Measurements from ENCODE around the gene CSMD2.
"Not testable (repeated sequence)": the region's sequence is repeated elsewhere in the genome, so short reads cannot be mapped to it uniquely, and the experiment has no call there.

The CSMD2 gene

GRCh38 chr1:34164771-34165391 lies at the start of gene CSMD2:
TSS of gene CSMD2 (minus strand) at chr1:34165230. CDS start at chr1:34165097, 133 bp downstream.
- no peak for DNase-seq (ENCODE audit: low read depth in 2 of 2, low spot score in 1 of 2)

DNA sequence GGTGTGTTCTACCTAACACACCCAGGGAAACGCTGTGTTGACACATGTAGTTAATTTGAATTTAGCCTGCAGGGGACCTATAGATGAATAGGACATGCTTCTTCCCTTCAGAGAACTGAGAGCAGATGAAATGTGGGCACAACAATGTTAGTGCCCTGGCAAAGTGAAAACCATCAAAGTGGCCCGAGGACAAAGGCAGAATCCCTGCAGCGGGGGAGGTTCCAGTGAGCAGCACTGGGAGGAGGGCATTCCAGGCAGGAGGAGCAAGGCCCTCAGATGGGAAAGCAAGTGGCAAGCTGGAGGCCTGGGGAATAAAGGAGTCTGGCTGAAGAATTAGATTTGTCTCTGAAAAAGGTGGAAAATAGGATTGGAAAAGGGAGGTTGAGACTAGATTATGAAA lies 48.9 kb upstream of the CSMD2 start:
- no peak for DNase-seq (ENCODE audit: low read depth in 2 of 2, low spot score in 1 of 2)

DNA sequence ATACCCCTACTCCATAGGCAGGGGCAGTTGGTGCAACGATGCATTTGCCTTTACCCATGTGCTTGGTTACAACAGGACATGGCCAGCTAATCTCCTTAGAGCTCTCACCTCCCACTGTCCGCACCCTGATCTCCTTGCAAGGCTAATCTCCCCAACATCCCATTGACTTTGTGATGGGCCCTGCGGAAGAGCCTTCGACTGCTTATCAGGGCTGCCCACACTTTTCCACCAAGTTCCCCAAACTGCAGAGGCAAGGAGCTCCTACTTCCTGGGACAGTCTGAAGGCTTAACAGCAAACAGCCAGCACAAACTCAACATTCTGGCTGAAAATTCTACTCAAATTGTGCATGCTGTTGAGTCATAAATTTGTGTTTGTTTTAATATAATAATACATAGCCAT lies 47.6 kb upstream of the CSMD2 start:
- no peak for DNase-seq (ENCODE audit: low read depth in 2 of 2, low spot score in 1 of 2)

DNA sequence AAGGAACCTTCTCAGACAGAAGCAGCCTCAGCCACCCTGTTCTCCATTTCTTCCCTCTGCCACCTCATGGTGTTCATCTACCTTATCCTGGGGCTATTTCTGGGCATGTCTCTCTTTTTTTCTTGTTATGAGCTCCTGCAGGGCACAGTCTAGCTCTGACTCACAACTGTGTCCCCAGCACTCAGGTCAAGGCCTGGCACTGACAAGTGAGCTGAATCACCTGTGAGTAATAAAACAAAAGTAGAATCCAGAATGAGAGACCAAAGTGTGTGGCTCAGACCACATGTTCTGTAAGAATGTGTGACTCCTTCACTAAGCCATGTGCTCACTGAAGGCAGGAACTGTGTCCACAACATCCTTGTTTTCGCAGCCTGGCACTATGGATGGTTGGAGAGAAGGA lies 34.9 kb upstream of the CSMD2 start:
- no peak for DNase-seq (ENCODE audit: low read depth in 2 of 2, low spot score in 1 of 2)

DNA sequence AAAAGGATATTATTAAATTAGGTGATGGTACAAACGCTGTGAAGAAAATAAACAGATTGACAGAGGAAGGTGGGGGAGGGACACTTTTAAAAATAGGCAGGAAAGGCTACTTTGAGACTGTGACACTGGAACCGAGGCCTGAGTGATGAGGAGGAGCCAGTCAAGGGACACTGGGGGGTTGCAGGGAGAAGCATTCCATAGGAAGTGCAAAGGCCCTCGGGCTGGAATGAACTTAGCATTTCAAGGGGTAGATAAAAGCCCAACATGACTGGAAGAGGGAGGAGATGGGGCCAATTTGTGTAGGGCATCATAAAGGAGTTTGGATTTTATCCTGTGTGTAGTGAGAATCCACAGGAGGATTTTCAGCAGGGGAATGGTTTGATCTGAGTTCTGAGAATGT lies 27.6 kb upstream of the CSMD2 start:
- DNase-seq (ENCODE audit: low read depth in 2 of 2, low spot score in 1 of 2), result no peak

DNA sequence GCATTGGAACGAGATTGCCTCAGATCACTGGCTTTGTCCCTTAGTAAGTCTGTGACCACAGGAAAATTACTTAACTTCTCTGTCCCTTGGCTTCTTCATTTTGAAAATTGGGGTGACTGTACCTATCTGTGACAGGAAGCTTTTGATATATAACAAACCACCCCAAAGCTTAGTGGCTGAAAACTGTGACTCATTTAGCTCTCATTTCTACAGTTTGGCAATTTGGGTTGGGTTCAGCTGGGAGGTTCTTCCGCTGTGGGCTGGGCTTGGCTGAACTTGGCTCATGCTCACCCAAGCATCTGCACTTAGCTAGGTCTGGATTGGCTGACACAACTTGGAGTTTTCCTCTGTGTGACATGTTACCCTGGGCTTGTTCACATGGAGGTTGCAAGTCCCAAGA lies 25.7 kb upstream of the CSMD2 start:
- DNase-seq (ENCODE audit: low read depth in 2 of 2, low spot score in 1 of 2), result no peak

DNA sequence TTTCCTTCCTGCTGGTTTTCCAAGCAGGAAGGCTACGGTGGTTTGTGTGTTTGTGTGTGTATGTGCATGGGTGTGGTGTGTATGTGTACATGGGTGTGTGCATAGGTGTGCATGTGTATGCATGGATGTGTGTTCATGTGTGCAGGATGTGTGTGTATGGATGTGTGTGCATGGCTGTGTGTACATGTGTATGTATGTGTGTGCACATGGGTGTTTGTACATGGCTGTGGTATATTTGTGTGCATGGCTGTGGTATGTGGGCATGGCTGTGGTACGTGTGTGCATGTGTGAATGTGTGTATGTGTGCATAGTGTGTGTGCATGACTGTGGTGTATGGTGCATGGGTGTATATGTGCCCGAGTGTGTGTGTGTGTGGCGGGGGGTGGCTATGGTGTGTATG lies 24.0 kb upstream of the CSMD2 start:
- no peak for DNase-seq (ENCODE audit: low read depth in 2 of 2, low spot score in 1 of 2)

DNA sequence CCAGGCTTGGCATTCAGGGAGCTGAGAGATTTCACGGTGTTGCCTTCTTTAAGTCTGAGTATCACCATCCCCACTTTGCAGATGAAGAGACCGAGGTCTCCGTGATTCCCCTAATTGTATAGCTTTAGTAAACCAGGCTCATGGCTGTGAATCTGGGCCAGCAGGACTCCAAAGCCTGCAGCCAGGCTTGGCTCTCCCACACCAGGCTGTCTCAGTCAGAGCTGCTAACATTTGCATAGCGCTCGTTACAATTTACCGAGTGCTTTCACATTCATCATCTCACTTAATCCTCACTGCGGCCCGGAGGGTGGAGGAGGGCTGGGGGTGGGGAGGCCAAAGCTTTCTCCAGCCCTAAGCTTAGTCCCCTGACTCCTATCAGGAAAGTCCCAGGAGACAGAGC lies 23.4 kb upstream of the CSMD2 start:
- DNase-seq (ENCODE audit: low read depth in 2 of 2, low spot score in 1 of 2), result no peak

GRCh38 chr1:34186741-34187494 lies 21.9 kb upstream of the CSMD2 start:
- DNase-seq (ENCODE audit: low read depth in 2 of 2, low spot score in 1 of 2), result no peak

DNA sequence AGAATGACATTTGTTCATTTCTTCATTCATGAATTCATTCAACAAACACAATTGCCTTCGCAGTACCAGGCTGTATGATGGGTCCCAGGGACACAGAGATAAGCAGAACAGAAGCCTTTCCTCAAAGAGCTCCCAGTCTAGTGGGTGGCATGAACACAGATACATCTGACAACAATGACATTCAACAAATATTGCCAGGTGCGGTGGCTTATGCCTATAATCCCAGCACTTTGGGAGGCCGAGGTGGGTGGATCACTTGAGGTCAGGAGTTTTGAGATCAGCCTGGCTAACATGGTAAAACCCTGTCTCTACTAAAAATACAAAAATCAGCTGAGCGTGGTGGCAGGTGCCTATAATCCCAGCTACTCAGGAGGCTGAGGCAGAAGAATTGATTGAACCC lies 18.4 kb upstream of the CSMD2 start:
- not testable (repeated sequence) for DNase-seq (ENCODE audit: low read depth in 2 of 2, low spot score in 1 of 2)

GRCh38 chr1:34178072-34178471 lies 13.0 kb upstream of the CSMD2 start:
- DNase-seq (ENCODE audit: low read depth in 2 of 2, low spot score in 1 of 2), result no peak

DNA sequence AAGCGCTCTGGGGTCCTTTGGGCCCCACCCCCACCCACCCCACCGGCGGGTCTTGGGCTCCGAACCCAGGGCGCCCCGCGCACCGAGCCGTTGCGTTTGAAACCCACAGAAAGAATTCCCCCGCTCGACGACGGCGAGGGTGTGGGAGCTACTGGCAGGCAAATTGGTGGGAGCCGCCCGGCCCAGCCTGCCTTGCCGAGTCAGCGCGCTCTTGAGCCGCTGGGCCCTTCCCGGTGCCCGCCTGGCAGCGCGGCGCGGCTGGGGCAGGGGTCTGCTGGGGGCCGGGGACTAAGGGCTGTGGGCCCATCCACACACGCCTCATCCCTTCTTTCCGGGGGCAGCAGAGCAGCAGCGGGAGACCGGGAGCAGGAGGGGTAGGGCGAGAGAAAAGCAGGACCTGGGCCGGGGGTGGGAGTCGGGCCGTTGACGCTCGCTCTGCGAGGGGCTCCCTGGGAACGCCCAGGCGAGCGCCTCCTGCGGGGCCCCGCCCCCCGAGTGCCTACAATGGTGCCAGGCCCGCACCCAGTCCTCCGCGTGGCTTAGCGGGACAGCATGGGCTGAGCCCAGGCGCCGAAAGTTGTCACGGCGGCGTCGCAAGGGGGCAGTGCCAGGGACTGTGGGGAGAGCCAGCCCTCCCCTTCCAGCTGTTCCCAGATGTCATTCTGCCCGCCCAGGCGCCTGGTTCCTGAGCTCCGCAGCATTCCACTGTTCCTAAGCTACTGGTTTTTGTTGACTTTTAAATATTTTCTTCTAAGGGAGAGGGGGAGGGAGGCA lies 12.0 kb upstream of the CSMD2 start, which contains the start of gene C1orf94:
Gene C1orf94, plus strand, starts transcription at position 78 of the 774 bp plus-strand sequence. CDS start 883 bp downstream, outside the sequence.
- DNase-seq (ENCODE audit: low read depth in 2 of 2, low spot score in 1 of 2), result no peak

DNA sequence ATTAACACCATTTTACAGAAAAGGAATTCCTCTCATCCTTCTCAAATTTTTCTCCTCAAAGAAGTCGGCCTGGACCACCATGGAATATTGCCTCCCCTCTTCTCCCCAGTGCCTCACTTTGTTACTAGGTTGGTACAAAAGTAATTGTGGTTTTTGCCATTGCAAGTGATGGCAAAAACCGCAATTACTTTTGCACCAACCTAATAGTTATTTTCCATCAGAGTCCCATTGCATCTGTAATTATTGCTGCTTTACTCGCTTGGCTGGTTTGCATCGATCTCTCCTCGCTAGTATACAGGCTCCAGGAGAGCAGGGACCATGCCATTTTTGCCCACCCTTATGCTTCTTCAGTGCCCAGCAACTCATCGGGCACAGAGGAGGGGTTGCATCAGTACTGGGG lies 10.7 kb upstream of the CSMD2 start:
- DNase-seq (ENCODE audit: low read depth in 2 of 2, low spot score in 1 of 2), result no peak

GRCh38 chr1:34167389-34167788 lies 2.4 kb upstream of the CSMD2 start:
- DNase-seq (ENCODE audit: low read depth in 2 of 2, low spot score in 1 of 2), result no peak

- DNase-seq (ENCODE audit: low read depth in 2 of 2, low spot score in 1 of 2), result no peak
Observed at GRCh38 chr1:34166625-34167361, 1.8 kb upstream of the CSMD2 start.

DNA sequence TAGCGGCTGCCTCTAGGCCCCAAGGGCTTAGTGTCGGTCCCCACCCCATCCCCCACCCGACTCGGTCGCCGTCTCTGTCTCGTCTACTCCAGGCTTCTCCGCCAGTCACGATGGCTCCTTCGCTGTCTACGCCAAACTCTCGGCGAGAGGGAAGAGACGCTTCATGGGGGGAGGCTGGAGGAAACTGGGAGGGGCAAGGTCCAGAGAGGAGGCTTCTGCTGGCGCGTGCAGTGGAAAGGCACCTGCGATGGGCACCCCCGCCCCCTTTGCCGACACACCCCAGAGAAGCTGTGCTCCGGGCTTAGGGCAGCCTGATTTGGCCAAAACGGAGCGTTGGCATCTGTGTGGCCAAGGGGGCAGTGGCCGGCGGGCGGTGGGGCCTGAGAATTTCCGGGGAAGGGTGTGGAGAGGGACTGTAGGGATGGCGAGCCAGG lies 1.2 kb upstream of the CSMD2 start:
- DNase-seq (ENCODE audit: low read depth in 2 of 2, low spot score in 1 of 2), result no peak

GRCh38 chr1:34165422-34165921 lies 442 bp upstream of the CSMD2 start:
- no peak for DNase-seq (ENCODE audit: low read depth in 2 of 2, low spot score in 1 of 2)

DNA sequence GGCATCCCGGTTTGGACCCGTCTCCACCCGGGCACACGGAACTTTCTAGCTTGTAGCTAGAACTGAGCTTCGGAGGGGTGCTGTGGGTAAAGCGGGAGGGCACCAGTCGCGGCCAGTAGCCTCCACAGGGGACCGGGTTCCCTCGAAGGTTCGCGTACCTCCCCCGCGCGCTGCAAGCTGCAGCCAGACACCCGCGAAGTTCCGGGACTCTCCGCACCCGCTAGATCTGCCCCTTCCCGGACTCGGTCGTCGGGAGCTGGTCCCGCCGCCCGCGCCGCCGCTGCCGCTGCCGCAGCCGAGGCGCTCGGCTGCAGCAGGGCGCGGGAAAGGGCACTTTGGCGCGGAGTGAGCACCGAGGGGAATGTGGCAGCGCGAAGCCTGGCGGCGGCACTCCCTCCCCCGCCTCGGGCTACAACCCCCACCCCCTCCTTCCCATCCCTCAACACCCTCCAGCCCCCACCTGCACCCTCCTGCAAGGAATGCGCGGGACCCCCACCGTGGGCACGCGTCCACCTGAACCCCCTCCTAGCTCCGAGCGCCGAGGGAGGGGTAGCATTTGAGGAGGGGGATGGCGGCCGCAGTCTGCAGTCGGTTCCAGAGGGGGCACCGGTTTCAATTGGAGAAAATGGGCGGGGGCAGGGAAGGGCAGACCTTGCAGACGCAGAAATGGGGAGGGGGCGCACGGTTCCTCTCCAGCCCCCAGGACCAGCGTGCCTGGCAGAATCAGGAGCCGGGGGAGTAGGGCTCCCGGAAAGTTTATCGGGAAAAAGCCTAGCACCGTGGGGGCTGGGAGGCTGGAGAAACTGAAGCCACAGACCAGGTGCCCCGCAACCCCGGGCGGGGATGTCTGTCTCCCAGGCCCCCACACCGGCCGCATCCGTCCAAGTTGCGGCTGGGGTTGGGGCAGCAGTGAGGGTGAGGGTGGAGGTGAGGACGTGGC lies 968 bp downstream of the CSMD2 start:
- no peak for DNase-seq (ENCODE audit: low read depth in 2 of 2, low spot score in 1 of 2)

DNA sequence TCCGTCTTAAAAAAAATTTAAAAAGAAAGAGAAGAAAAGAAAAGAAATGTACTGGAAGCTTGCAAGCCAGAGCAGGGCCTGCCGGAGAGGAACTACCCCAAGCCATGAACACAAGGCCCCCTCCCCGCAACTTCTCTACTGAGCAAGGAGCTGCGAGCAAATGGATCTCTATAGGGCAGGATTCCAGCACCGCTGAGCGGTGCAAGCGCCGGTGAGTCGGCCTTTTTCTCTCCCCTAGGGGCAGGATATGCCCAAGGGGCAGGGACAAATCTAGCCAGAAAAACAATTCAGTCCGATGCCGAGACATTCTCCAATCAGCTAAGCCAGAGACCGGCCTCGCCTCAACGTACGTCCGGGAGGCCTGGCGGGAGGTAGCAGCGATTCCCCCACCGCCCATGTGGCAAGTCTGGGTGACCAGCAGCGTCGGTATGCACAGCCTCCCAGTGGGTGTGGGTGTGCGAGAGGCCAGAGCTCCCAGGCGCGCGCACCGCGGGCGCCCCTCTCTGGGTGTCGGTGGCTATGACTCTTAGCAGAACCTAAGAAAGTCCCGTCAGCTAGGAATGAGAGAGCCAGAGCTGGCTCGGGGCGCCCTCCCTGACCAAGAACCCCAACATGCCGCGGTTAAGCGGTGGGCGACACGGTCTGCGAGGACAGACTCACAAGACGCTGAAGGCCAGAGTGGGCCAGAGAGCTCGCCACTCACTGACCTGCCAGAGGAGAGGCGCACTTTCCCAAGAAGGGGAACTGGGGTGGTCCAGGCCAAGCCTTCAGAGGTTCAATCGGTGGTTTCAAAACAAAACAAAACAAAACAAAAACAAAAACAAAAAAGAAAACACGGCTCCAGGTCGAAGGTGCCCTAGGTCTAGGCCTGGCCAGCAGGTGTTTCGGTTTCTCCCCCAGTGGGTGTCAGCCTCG lies 1.9 kb downstream of the CSMD2 start:
- DNase-seq (ENCODE audit: low read depth in 2 of 2, low spot score in 1 of 2), result no peak

Data from stimulated activated CD8-positive, alpha-beta memory T cell treated with anti-CD3 and anti-CD28 coated beads, Interleukin-4, amount 100 ng/mL, for 4 hours (primary cell).